Peyer's patch (tissue), 4 donors: ENCODE measurements around the gene NDUFV1. TPM values are rescaled to one million over a fixed set of nuclear protein-coding genes. Genes with fewer than 3 reads are reported as not detected.
"Not testable (repeated sequence)": the region's sequence is repeated elsewhere in the genome, so short reads cannot be mapped to it uniquely, and the experiment has no call there.

Experiments
- DNase-seq, 3 donors: peaks; one replicate each; pipeline ENCODE4 v3.0.0-alpha.2; 2017 to 2019
- H3K27ac ChIP-seq, 4 donors: fragments of 200-600 bp; sonication (generic); one replicate each; pipeline ENCODE4 v1.5.1; 2016 to 2019
- H3K27me3 ChIP-seq, 2 donors: fragments of 200-600 bp; sonication (generic); one replicate each; pipeline ENCODE4 v1.5.1; 2019
- H3K36me3 ChIP-seq, 3 donors: fragments of 200-600 bp; sonication (generic); one replicate each; pipeline ENCODE4 v1.5.1; 2016 to 2019
- H3K4me1 ChIP-seq, 4 donors: fragments of 200-600 bp; sonication (generic); one replicate each; pipeline ENCODE4 v1.5.1; 2016 to 2019
- H3K4me3 ChIP-seq, 4 donors: fragments of 200-600 bp; sonication (generic); 1 replicate in 3 of 4; 2 replicates in 1 of 4; pipeline ENCODE4 v1.5.1; 2016 to 2019; ENCODE audit warnings: mild to moderate bottlenecking in 1 of 4
- H3K9me3 ChIP-seq, 4 donors: fragments of 200-600 bp; sonication (generic); one replicate each; pipeline ENCODE4 v1.5.1; 2016 to 2019; ENCODE audit warnings: mild to moderate bottlenecking in 1 of 4
- POLR2A ChIP-seq, 2 donors: fragments of 450-650 bp; IDR thresholded peaks; one replicate each; pipeline ENCODE4 v1.5.1; 2017; ENCODE audit warnings: antibody characterized with exemption in 2 of 2, mild to moderate bottlenecking in 2 of 2, moderate library complexity in 2 of 2
- total RNA-seq, 4 donors: library from RNA; depleted of rRNA; stranded (reverse); fragments of >200 nt; gene quantifications; one replicate each; pipeline ENCODE4 v1.1.0, GENCODE V29; 2016
- TF ChIP-seq, protein P1 (sequence below), 6 experiments: fragments of 450-650 bp in 4 of 6; fragments of 200-600 bp in 2 of 6; sonication (generic) in 1 of 6; IDR thresholded peaks; one replicate each; pipeline ENCODE4 v1.5.1; 2017 to 2019; ENCODE audit warnings: antibody characterized with exemption in 6 of 6, mild to moderate bottlenecking in 3 of 6, moderate library complexity in 1 of 6

Gene NDUFV1
- total RNA-seq, 4 donors from 2014 or later: 297 to 532 (median 329) TPM

- Histone ChIP-seq H3K9me3 (no peaks in the 10 kb centered on the region), H3K27ac (no peak overlapping the region), H3K36me3 (no peaks in the 10 kb centered on the region), H3K4me3 (no peak overlapping the region), H3K27me3 (no peaks in the 10 kb centered on the region), H3K4me1 (peaks cover 0 to 7% (median 0%) of the 10 kb centered on the region in 4 donors)
- no peak for DNase-seq
- no peak for TF ChIP-seq POLR2A (IDR thresholded peaks at IDR 0.05)
- TF ChIP-seq, protein P1, sequence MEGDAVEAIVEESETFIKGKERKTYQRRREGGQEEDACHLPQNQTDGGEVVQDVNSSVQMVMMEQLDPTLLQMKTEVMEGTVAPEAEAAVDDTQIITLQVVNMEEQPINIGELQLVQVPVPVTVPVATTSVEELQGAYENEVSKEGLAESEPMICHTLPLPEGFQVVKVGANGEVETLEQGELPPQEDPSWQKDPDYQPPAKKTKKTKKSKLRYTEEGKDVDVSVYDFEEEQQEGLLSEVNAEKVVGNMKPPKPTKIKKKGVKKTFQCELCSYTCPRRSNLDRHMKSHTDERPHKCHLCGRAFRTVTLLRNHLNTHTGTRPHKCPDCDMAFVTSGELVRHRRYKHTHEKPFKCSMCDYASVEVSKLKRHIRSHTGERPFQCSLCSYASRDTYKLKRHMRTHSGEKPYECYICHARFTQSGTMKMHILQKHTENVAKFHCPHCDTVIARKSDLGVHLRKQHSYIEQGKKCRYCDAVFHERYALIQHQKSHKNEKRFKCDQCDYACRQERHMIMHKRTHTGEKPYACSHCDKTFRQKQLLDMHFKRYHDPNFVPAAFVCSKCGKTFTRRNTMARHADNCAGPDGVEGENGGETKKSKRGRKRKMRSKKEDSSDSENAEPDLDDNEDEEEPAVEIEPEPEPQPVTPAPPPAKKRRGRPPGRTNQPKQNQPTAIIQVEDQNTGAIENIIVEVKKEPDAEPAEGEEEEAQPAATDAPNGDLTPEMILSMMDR (IDR thresholded peaks at IDR 0.05): no peak
Measured at GRCh38 chr11:67592880-67593564, 13.7 kb upstream of the NDUFV1 start.

- H3K27ac ChIP-seq: no peak overlapping the region
- TF ChIP-seq, protein P1 (IDR thresholded peaks at IDR 0.05): no peak
- TF ChIP-seq POLR2A (IDR thresholded peaks at IDR 0.05): no peak
Measured at GRCh38 chr11:67593565-67593905, 13.2 kb upstream of the NDUFV1 start.

DNA sequence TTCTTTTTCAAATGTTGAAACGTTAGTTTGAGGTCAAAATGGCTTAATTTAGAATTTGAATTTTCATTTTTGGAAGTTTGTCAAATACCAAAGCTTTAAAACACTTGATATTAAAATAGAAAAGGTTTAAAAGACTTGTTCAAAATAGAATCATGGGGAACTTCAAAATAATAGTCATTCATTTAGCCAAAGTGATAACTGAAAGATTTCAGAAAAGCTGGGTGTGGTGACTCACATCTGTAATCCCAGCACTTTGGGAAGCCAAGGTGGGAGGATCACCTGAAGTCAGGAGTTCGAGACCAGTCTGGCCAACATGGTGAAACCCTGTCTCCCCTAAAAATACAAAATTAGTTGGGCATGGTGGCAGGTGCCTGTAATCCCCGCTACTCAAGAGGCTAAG lies 12.3 kb upstream of the NDUFV1 start:
- Histone ChIP-seq H3K4me3 (no peak overlapping the region), H3K36me3 (no peaks in the 10 kb centered on the region), H3K27me3 (no peaks in the 10 kb centered on the region), H3K4me1 (no peaks in the 10 kb centered on the region), H3K9me3 (no peaks in the 10 kb centered on the region), H3K27ac (no peak overlapping the region)
- TF ChIP-seq POLR2A (IDR thresholded peaks at IDR 0.05): no peak
- TF ChIP-seq, protein P1 (IDR thresholded peaks at IDR 0.05): no peak
- DNase-seq: no peak

More at GRCh38 chr11:67593565-67593905, 13.2 kb upstream of the NDUFV1 start:
- Histone ChIP-seq H3K36me3 (no peaks in the 10 kb centered on the region), H3K4me1 (peaks cover 0 to 6% (median 0%) of the 10 kb centered on the region in 4 donors), H3K4me3 (no peak overlapping the region), H3K27me3 (no peaks in the 10 kb centered on the region), H3K9me3 (no peaks in the 10 kb centered on the region)
- DNase-seq: no peak

GRCh38 chr11:67596753-67597300 lies 9.9 kb upstream of the NDUFV1 start:
- TF ChIP-seq, protein P1 (IDR thresholded peaks at IDR 0.05): no peak
- TF ChIP-seq POLR2A (IDR thresholded peaks at IDR 0.05): no peak
- no peaks in the 10 kb centered on the region for H3K9me3 ChIP-seq
- DNase-seq: no peak

GRCh38 chr11:67597458-67597857 lies 9.3 kb upstream of the NDUFV1 start:
- H3K9me3 ChIP-seq, H3K27ac ChIP-seq, H3K27me3 ChIP-seq, DNase-seq, H3K36me3 ChIP-seq, H3K4me1 ChIP-seq, H3K4me3 ChIP-seq: not testable (repeated sequence)

More at GRCh38 chr11:67596753-67597300, 9.9 kb upstream of the NDUFV1 start:
- Histone ChIP-seq H3K4me1 (peaks cover 0 to 8% (median 3%) of the 10 kb centered on the region in 4 donors), H3K27me3 (no peaks in the 10 kb centered on the region), H3K4me3 (no peak overlapping the region), H3K36me3 (no peaks in the 10 kb centered on the region), H3K27ac (no peak overlapping the region)

DNA sequence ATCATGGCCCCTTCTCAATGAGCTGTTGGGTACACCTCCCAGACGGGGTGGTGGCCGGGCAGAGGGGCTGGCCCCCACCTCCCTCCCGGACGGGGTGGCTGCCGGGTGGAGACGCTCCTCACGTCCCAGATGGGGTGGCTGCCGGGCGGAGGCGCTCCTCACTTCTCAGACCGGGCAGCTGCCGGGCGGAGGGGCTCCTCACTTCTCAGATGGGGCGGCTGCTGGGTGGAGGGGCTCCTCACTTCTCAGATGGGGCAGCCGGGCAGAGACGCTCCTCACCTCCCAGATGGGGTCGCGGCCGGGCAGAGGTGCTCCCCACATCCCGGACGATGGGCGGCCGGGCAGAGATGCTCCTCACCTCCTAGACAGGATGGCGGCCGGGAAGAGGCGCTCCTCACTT lies 8.8 kb upstream of the NDUFV1 start:
- H3K4me1 ChIP-seq, H3K36me3 ChIP-seq, H3K9me3 ChIP-seq, H3K4me3 ChIP-seq, H3K27me3 ChIP-seq, DNase-seq, H3K27ac ChIP-seq: not testable (repeated sequence)
